Measurements from ENCODE around the gene WDR64.

DNA sequence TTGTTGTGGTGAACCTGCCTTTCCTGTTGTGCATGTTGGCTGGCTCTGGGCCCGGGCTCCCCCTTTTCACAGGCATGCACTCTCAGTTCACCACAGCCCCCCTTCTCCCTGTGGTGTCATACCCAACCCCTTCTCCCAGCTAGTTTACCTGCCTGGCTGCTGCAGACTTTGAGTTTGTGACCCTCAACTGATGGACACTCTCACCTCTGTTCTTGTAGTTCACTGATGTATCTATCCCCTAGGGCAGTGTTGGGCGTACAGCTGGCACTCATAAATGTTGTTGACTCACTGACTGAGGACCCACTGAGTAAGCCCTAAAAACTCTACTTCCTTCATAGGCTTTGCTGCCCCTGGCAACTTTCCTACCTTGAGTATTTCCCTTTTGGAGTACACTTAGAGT is 54.9 kb downstream of the WDR64 start:
- TF ChIP-seq, protein P1, sequence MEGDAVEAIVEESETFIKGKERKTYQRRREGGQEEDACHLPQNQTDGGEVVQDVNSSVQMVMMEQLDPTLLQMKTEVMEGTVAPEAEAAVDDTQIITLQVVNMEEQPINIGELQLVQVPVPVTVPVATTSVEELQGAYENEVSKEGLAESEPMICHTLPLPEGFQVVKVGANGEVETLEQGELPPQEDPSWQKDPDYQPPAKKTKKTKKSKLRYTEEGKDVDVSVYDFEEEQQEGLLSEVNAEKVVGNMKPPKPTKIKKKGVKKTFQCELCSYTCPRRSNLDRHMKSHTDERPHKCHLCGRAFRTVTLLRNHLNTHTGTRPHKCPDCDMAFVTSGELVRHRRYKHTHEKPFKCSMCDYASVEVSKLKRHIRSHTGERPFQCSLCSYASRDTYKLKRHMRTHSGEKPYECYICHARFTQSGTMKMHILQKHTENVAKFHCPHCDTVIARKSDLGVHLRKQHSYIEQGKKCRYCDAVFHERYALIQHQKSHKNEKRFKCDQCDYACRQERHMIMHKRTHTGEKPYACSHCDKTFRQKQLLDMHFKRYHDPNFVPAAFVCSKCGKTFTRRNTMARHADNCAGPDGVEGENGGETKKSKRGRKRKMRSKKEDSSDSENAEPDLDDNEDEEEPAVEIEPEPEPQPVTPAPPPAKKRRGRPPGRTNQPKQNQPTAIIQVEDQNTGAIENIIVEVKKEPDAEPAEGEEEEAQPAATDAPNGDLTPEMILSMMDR (IDR thresholded peaks at IDR 0.05; ENCODE audit: low read length): no peak
- no peak for TF ChIP-seq EZH2 (IDR thresholded peaks at IDR 0.05; ENCODE audit: borderline replicate concordance, low read length)
